ENCODE results near the gene PITPNC1.

The PITPNC1 gene

GRCh38 chr17:67519801-67520251, 142.7 kb downstream of the PITPNC1 start:
- no peak for DNase-seq

GRCh38 chr17:67520252-67520906, 143.3 kb downstream of the PITPNC1 start:
- DNase-seq = no peak

GRCh38 chr17:67520916-67521774, 144.1 kb downstream of the PITPNC1 start:
- DNase-seq = no peak

GRCh38 chr17:67521775-67522069, 144.6 kb downstream of the PITPNC1 start:
- no peak for DNase-seq

GRCh38 chr17:67523101-67523500, 146.0 kb downstream of the PITPNC1 start:
- no peak for DNase-seq

- no peak for DNase-seq
Observed at GRCh38 chr17:67525239-67526135, 148.4 kb downstream of the PITPNC1 start.

GRCh38 chr17:67526700-67527099, 149.6 kb downstream of the PITPNC1 start:
- no peak for DNase-seq

GRCh38 chr17:67528751-67529436, 151.8 kb downstream of the PITPNC1 start:
- peak; percentile 44 for DNase-seq

- no peak for DNase-seq
Observed at GRCh38 chr17:67531291-67531690, 154.2 kb downstream of the PITPNC1 start.

- DNase-seq = peak; percentile 6
Observed at GRCh38 chr17:67532326-67532871, 155.3 kb downstream of the PITPNC1 start.

GRCh38 chr17:67534941-67535340, 157.9 kb downstream of the PITPNC1 start:
- DNase-seq = no peak

GRCh38 chr17:67542219-67543114, 165.4 kb downstream of the PITPNC1 start:
- DNase-seq = no peak

- peak; percentile 16 for DNase-seq
Observed at GRCh38 chr17:67544364-67544955, 167.4 kb downstream of the PITPNC1 start.

- no peak for DNase-seq
Observed at GRCh38 chr17:67546578-67547527, 169.8 kb downstream of the PITPNC1 start.

GRCh38 chr17:67548693-67549092, 171.6 kb downstream of the PITPNC1 start:
- no peak for DNase-seq

- no peak for DNase-seq
Observed at GRCh38 chr17:67549820-67550219, 172.7 kb downstream of the PITPNC1 start.

- no peak for DNase-seq
Observed at GRCh38 chr17:67554634-67555033, 177.6 kb downstream of the PITPNC1 start.

- no peak for DNase-seq
Observed at GRCh38 chr17:67555855-67556254, 178.8 kb downstream of the PITPNC1 start.

- no peak for DNase-seq
Observed at GRCh38 chr17:67557052-67557845, 180.2 kb downstream of the PITPNC1 start.

Data from NCI-H1105 treated with DMSO at 0.1 percent for 48 hours (cell line).